ENCODE results near the gene PARP12.

DNA sequence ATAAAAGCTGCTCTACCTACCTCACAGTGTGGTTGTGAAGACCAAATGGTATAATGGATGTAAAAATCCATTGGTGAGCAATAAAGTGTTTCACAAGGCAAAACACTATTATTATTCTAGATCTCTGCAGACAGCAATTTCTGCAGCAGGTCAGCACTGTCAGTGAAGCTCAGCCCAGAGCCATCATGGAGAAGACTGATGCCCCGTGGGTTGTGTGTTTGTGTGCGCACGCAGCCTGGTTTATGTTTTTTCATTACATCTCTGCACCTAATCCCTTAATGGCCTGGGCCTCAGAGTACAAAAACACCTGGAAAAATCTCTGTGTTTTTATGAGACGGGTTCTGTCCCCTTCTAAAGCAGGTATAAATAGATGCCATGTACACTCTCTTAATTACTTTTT, 64.2 kb downstream of the PARP12 start:
- no peak for TF ChIP-seq POLR2A (IDR thresholded peaks at IDR 0.05)
- TF ChIP-seq, protein P1, sequence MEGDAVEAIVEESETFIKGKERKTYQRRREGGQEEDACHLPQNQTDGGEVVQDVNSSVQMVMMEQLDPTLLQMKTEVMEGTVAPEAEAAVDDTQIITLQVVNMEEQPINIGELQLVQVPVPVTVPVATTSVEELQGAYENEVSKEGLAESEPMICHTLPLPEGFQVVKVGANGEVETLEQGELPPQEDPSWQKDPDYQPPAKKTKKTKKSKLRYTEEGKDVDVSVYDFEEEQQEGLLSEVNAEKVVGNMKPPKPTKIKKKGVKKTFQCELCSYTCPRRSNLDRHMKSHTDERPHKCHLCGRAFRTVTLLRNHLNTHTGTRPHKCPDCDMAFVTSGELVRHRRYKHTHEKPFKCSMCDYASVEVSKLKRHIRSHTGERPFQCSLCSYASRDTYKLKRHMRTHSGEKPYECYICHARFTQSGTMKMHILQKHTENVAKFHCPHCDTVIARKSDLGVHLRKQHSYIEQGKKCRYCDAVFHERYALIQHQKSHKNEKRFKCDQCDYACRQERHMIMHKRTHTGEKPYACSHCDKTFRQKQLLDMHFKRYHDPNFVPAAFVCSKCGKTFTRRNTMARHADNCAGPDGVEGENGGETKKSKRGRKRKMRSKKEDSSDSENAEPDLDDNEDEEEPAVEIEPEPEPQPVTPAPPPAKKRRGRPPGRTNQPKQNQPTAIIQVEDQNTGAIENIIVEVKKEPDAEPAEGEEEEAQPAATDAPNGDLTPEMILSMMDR (IDR thresholded peaks at IDR 0.05) = no peak

All from thyroid gland (tissue), 4 donors.